ENCODE results near the gene API5. TPM values are rescaled to one million over a fixed set of nuclear protein-coding genes. Genes with fewer than 3 reads are reported as not detected.

The API5 gene
- total RNA-seq, 1 experiment from 2014 or later, result 142 TPM

- CTCF ChIA-PET, result no interaction called here
- H3K4me1 Mint-ChIP-seq, result no peaks in the 10 kb centered on the region
- TF ChIP-seq, protein P1, sequence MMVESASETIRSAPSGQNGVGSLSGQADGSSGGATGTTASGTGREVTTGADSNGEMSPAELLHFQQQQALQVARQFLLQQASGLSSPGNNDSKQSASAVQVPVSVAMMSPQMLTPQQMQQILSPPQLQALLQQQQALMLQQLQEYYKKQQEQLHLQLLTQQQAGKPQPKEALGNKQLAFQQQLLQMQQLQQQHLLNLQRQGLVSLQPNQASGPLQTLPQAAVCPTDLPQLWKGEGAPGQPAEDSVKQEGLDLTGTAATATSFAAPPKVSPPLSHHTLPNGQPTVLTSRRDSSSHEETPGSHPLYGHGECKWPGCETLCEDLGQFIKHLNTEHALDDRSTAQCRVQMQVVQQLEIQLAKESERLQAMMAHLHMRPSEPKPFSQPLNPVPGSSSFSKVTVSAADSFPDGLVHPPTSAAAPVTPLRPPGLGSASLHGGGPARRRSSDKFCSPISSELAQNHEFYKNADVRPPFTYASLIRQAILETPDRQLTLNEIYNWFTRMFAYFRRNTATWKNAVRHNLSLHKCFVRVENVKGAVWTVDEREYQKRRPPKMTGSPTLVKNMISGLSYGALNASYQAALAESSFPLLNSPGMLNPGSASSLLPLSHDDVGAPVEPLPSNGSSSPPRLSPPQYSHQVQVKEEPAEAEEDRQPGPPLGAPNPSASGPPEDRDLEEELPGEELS (CRISPR knock-in tag; IDR thresholded peaks at IDR 0.05), result no peak
- TF ChIP-seq CTCF (IDR thresholded peaks at IDR 0.05) (no peak), HMGA2 (CRISPR knock-in tag; IDR thresholded peaks at IDR 0.05) (no peak), ZNF396 (CRISPR knock-in tag; IDR thresholded peaks at IDR 0.05; ENCODE audit: borderline replicate concordance) (no peak), IRF2 (CRISPR knock-in tag; IDR thresholded peaks at IDR 0.05; ENCODE audit: borderline replicate concordance, low read depth) (no peak), NFYB (CRISPR knock-in tag; conservative IDR thresholded peaks at IDR 0.05; ENCODE audit: low read depth) (no peak), OVOL2 (CRISPR knock-in tag; IDR thresholded peaks at IDR 0.05; ENCODE audit: borderline replicate concordance) (no peak), ARID4B (CRISPR knock-in tag; IDR thresholded peaks at IDR 0.05; ENCODE audit: borderline replicate concordance) (no peak), RELA (CRISPR knock-in tag; IDR thresholded peaks at IDR 0.05; ENCODE audit: borderline replicate concordance) (no peak), ZNF219 (CRISPR knock-in tag; IDR thresholded peaks at IDR 0.05; ENCODE audit: borderline replicate concordance) (no peak), FOXK1 (CRISPR knock-in tag; IDR thresholded peaks at IDR 0.05) (no peak)
- TF ChIP-seq, protein P2, sequence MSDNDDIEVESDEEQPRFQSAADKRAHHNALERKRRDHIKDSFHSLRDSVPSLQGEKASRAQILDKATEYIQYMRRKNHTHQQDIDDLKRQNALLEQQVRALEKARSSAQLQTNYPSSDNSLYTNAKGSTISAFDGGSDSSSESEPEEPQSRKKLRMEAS (CRISPR knock-in tag; IDR thresholded peaks at IDR 0.05), result no peak
- TF ChIP-seq, protein P3, sequence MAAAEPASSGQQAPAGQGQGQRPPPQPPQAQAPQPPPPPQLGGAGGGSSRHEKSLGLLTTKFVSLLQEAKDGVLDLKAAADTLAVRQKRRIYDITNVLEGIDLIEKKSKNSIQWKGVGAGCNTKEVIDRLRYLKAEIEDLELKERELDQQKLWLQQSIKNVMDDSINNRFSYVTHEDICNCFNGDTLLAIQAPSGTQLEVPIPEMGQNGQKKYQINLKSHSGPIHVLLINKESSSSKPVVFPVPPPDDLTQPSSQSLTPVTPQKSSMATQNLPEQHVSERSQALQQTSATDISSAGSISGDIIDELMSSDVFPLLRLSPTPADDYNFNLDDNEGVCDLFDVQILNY (CRISPR knock-in tag; IDR thresholded peaks at IDR 0.05), result no peak
- TF ChIP-seq, protein P4, sequence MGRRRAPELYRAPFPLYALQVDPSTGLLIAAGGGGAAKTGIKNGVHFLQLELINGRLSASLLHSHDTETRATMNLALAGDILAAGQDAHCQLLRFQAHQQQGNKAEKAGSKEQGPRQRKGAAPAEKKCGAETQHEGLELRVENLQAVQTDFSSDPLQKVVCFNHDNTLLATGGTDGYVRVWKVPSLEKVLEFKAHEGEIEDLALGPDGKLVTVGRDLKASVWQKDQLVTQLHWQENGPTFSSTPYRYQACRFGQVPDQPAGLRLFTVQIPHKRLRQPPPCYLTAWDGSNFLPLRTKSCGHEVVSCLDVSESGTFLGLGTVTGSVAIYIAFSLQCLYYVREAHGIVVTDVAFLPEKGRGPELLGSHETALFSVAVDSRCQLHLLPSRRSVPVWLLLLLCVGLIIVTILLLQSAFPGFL (CRISPR knock-in tag; IDR thresholded peaks at IDR 0.05; ENCODE audit: borderline replicate concordance), result no peak
Measured at GRCh38 chr11:43367382-43368178, 55.8 kb downstream of the API5 start.

More at GRCh38 chr11:43367382-43368178, 55.8 kb downstream of the API5 start:
- POLR2A ChIA-PET, result no interaction called here
- H3K4me3 Mint-ChIP-seq, result no peak overlapping the region
- DNase-seq (ENCODE audit: low spot score) (no peak), ATAC-seq (no peak)
- H3K27me3 Mint-ChIP-seq (ENCODE audit: low read depth), result no peaks in the 10 kb centered on the region
- no peak overlapping the region for H3K27ac Mint-ChIP-seq
- H3K36me3 Mint-ChIP-seq, result peaks cover 20% of the 10 kb centered on the region
- H3K9me3 Mint-ChIP-seq, result peaks cover 4% of the 10 kb centered on the region; the same call in 1 of the 2 replicates

Measured in WTC11 (cell line).